Activated CD4-positive, alpha-beta T cell treated with anti-CD3 and anti-CD28 coated beads, Interleukin-2, amount 10 ng/mL, durations not matched to agents 24 days and 14 days (primary cell): ENCODE measurements around the gene LGALS7B. TPM values are rescaled to one million over a fixed set of nuclear protein-coding genes. Genes with fewer than 3 reads are reported as not detected.
"Not testable (repeated sequence)": the region's sequence is repeated elsewhere in the genome, so short reads cannot be mapped to it uniquely, and the experiment has no call there.

Source experiments
- DNase-seq: peaks from one replicate; pipeline ENCODE4 v3.0.0; 2022
- H3K27ac Mint-ChIP-seq: one replicate; pipeline ENCODE4 v1.8.0; 2022; ENCODE audit warnings: mild to moderate bottlenecking, mixed read lengths
- H3K27me3 Mint-ChIP-seq: one replicate; pipeline ENCODE4 v1.8.0; 2022; ENCODE audit warnings: mixed read lengths
- H3K36me3 Mint-ChIP-seq: one replicate; pipeline ENCODE4 v1.8.0; 2022; ENCODE audit warnings: low read depth, mild to moderate bottlenecking, mixed read lengths
- H3K4me1 Mint-ChIP-seq: one replicate; pipeline ENCODE4 v1.8.0; 2021; ENCODE audit warnings: mixed read lengths
- H3K4me3 Mint-ChIP-seq: one replicate; pipeline ENCODE4 v1.8.0; 2022; ENCODE audit warnings: mild to moderate bottlenecking, moderate library complexity, mixed read lengths
- H3K9me3 Mint-ChIP-seq: one replicate; pipeline ENCODE4 v1.8.0; 2021; ENCODE audit warnings: mixed read lengths
- intact Hi-C: fragments of 100-400 bp; cut with micrococcal nuclease; formaldehyde crosslinking; loops from one replicate; pipeline ENCODE4 v1.15.1; 2023
- total RNA-seq: library from RNA; stranded (reverse); gene quantifications from 2 replicates; pipeline ENCODE4 v1.2.3, GENCODE V29; 2022

The LGALS7B gene
- not detected in 2 replicates for total RNA-seq

GRCh38 chr19:38788478-38789243, at the start of gene LGALS7B:
Gene LGALS7B (plus strand): TSS chr19:38789200. CDS start chr19:38789227, 27 bp downstream.
- peaks cover 2% of the 10 kb centered on the region for H3K27me3 Mint-ChIP-seq
- intact Hi-C loops: no loop called here
- no peak within 1 kb of the TSS for H3K4me3 Mint-ChIP-seq
- DNase-seq: no peak
- no peaks in the 10 kb centered on the region for H3K36me3 Mint-ChIP-seq
- H3K27ac Mint-ChIP-seq: peak within 1 kb of the TSS; percentile 53
- peaks cover 3% of the 10 kb centered on the region for H3K4me1 Mint-ChIP-seq
- H3K9me3 Mint-ChIP-seq: no peaks in the 10 kb centered on the region

- Mint-ChIP-seq H3K9me3 (no peaks in the 10 kb centered on the region), H3K27me3 (peaks cover 9% of the 10 kb centered on the region), H3K36me3 (no peaks in the 10 kb centered on the region), H3K27ac (no peak overlapping the region), H3K4me3 (no peak overlapping the region), H3K4me1 (peaks cover 23% of the 10 kb centered on the region)
- intact Hi-C loops: no loop called here
- no peak for DNase-seq
Measured at GRCh38 chr19:38739440-38740256, 49.4 kb upstream of the LGALS7B start.

- Mint-ChIP-seq H3K27ac (no peak overlapping the region), H3K36me3 (no peaks in the 10 kb centered on the region), H3K9me3 (no peaks in the 10 kb centered on the region), H3K4me1 (peaks cover 19% of the 10 kb centered on the region), H3K4me3 (no peak overlapping the region), H3K27me3 (peaks cover 9% of the 10 kb centered on the region)
- intact Hi-C loops: no loop called here
- DNase-seq: no peak
Measured at GRCh38 chr19:38740257-38740592, 48.8 kb upstream of the LGALS7B start.

- Mint-ChIP-seq H3K27me3 (peaks cover 9% of the 10 kb centered on the region), H3K4me1 (peaks cover 18% of the 10 kb centered on the region), H3K36me3 (no peaks in the 10 kb centered on the region), H3K9me3 (no peaks in the 10 kb centered on the region), H3K27ac (no peak overlapping the region), H3K4me3 (no peak overlapping the region)
- intact Hi-C loops: no loop called here
- no peak for DNase-seq
Measured at GRCh38 chr19:38740932-38741331, 48.1 kb upstream of the LGALS7B start.

- Mint-ChIP-seq H3K4me3 (no peak overlapping the region), H3K36me3 (no peaks in the 10 kb centered on the region), H3K27ac (no peak overlapping the region), H3K4me1 (peaks cover 15% of the 10 kb centered on the region), H3K9me3 (no peaks in the 10 kb centered on the region), H3K27me3 (peaks cover 7% of the 10 kb centered on the region)
- intact Hi-C loops: no loop called here
- DNase-seq: no peak
Measured at GRCh38 chr19:38741670-38742069, 47.3 kb upstream of the LGALS7B start.

GRCh38 chr19:38742296-38742695, 46.7 kb upstream of the LGALS7B start:
- no peak for DNase-seq
- intact Hi-C loops: no loop called here
- Mint-ChIP-seq H3K9me3 (no peaks in the 10 kb centered on the region), H3K4me3 (no peak overlapping the region), H3K27me3 (peaks cover 7% of the 10 kb centered on the region), H3K36me3 (no peaks in the 10 kb centered on the region), H3K4me1 (peaks cover 14% of the 10 kb centered on the region), H3K27ac (no peak overlapping the region)

GRCh38 chr19:38742906-38743305, 46.1 kb upstream of the LGALS7B start:
- Mint-ChIP-seq H3K27me3 (peaks cover 4% of the 10 kb centered on the region), H3K27ac (no peak overlapping the region), H3K9me3 (no peaks in the 10 kb centered on the region), H3K4me1 (peaks cover 11% of the 10 kb centered on the region), H3K4me3 (no peak overlapping the region), H3K36me3 (no peaks in the 10 kb centered on the region)
- DNase-seq: no peak
- intact Hi-C loops: no loop called here

GRCh38 chr19:38743394-38744297, 45.4 kb upstream of the LGALS7B start:
- no peaks in the 10 kb centered on the region for H3K36me3 Mint-ChIP-seq
- DNase-seq: no peak
- peaks cover 8% of the 10 kb centered on the region for H3K4me1 Mint-ChIP-seq
- no peaks in the 10 kb centered on the region for H3K9me3 Mint-ChIP-seq
- no peak overlapping the region for H3K27ac Mint-ChIP-seq
- H3K27me3 Mint-ChIP-seq: peaks cover under 1% of the 10 kb centered on the region
- H3K4me3 Mint-ChIP-seq: no peak overlapping the region
- intact Hi-C loops: no loop called here

- intact Hi-C loops: no loop called here
- H3K27ac Mint-ChIP-seq: no peak within 1 kb of the TSS
Measured at GRCh38 chr19:38744298-38744681, 44.7 kb upstream of the LGALS7B start, which contains the start of gene CAPN12. Gene CAPN12 (minus strand): TSS chr19:38744474. CDS start chr19:38744165, 309 bp downstream.

GRCh38 chr19:38744874-38745273, 44.1 kb upstream of the LGALS7B start:
- Mint-ChIP-seq H3K27me3 (peaks cover under 1% of the 10 kb centered on the region), H3K4me1 (peaks cover 3% of the 10 kb centered on the region), H3K27ac (no peak overlapping the region), H3K36me3 (no peaks in the 10 kb centered on the region), H3K4me3 (no peak overlapping the region), H3K9me3 (no peaks in the 10 kb centered on the region)
- intact Hi-C loops: no loop called here
- no peak for DNase-seq

More at GRCh38 chr19:38744298-38744681, 44.7 kb upstream of the LGALS7B start, which contains the start of gene CAPN12:
- DNase-seq: no peak
- Mint-ChIP-seq H3K36me3 (no peaks in the 10 kb centered on the region), H3K4me1 (peaks cover 6% of the 10 kb centered on the region), H3K4me3 (no peak within 1 kb of the TSS), H3K27me3 (no peaks in the 10 kb centered on the region), H3K9me3 (no peaks in the 10 kb centered on the region)

- no peaks in the 10 kb centered on the region for H3K36me3 Mint-ChIP-seq
- no peaks in the 10 kb centered on the region for H3K9me3 Mint-ChIP-seq
- peaks cover 2% of the 10 kb centered on the region for H3K4me1 Mint-ChIP-seq
- peaks cover 5% of the 10 kb centered on the region for H3K27me3 Mint-ChIP-seq
- no peak for DNase-seq
- intact Hi-C loops: no loop called here
- H3K4me3 Mint-ChIP-seq: no peak overlapping the region
- no peak overlapping the region for H3K27ac Mint-ChIP-seq
Measured at GRCh38 chr19:38745316-38745715, 43.7 kb upstream of the LGALS7B start.

GRCh38 chr19:38753783-38754182, 35.2 kb upstream of the LGALS7B start:
- H3K36me3 Mint-ChIP-seq, H3K9me3 Mint-ChIP-seq, H3K4me3 Mint-ChIP-seq, DNase-seq, intact Hi-C loops, H3K4me1 Mint-ChIP-seq, H3K27ac Mint-ChIP-seq: not testable (repeated sequence)
- peaks cover 16% of the 10 kb centered on the region for H3K27me3 Mint-ChIP-seq

GRCh38 chr19:38754196-38754595, 34.8 kb upstream of the LGALS7B start:
- H3K4me1 Mint-ChIP-seq, H3K9me3 Mint-ChIP-seq, H3K27ac Mint-ChIP-seq, H3K36me3 Mint-ChIP-seq, H3K4me3 Mint-ChIP-seq, intact Hi-C loops, DNase-seq: not testable (repeated sequence)
- H3K27me3 Mint-ChIP-seq: peaks cover 16% of the 10 kb centered on the region
